Activated CD4-positive, alpha-beta T cell treated with anti-CD3 and anti-CD28 coated beads for 36 hours (primary cell): ENCODE data around the gene CFAP141. TPM values are rescaled to one million over a fixed set of nuclear protein-coding genes. Genes with fewer than 3 reads are reported as not detected.

Experiments used
- ATAC-seq: fragments of 200-7000 bp; cut with Tn5 transposase; one replicate; pipeline ENCODE4 v1.10.0; 2021; ENCODE audit warnings: mild to moderate bottlenecking, moderate library complexity
- CTCF ChIA-PET: fragments of 350-600 bp; sonication (Branson Sonifier 250); formaldehyde crosslinking; loops from one replicate; lab custom pipeline; 2021; ENCODE audit warnings: antibody characterized with exemption; lab: Charles Lee
- POLR2A ChIA-PET: fragments of 350-600 bp; sonication (Branson Sonifier 250); formaldehyde crosslinking; loops from one replicate; lab custom pipeline; 2021; ENCODE audit warnings: antibody characterized with exemption, inconsistent platforms; lab: Charles Lee
- DNase-seq: peaks from one replicate; pipeline ENCODE4 v3.0.0-alpha.2; 2020
- H3K27ac Mint-ChIP-seq: one replicate; pipeline ENCODE4 v1.8.0; 2021; ENCODE audit warnings: mixed read lengths
- H3K27me3 Mint-ChIP-seq: one replicate; pipeline ENCODE4 v1.8.0; 2021; ENCODE audit warnings: mixed read lengths
- H3K36me3 Mint-ChIP-seq: one replicate; pipeline ENCODE4 v1.8.0; 2021; ENCODE audit warnings: low read depth, mixed read lengths
- H3K4me1 Mint-ChIP-seq: one replicate; pipeline ENCODE4 v1.8.0; 2021; ENCODE audit warnings: mixed read lengths
- H3K4me3 Mint-ChIP-seq: one replicate; pipeline ENCODE4 v1.8.0; 2021; ENCODE audit warnings: mild to moderate bottlenecking, moderate library complexity, mixed read lengths
- H3K9me3 Mint-ChIP-seq: one replicate; pipeline ENCODE4 v1.8.0; 2021; ENCODE audit warnings: low read depth, mixed read lengths
- intact Hi-C, 2 experiments: fragments of 100-400 bp; cut with DNase I in 1 of 2; cut with micrococcal nuclease in 1 of 2; formaldehyde crosslinking; loops; one replicate each; pipeline versions ENCODE4 v1.14.2 to v1.15.1; 2022 to 2024; cut with DNase I, micrococcal nuclease
- microRNA-seq: library from miRNA; unstranded; fragments of <30 nt; microRNA quantifications from one replicate; pipeline ENCODE4 v1.2.0, GENCODE V29; 2021; ENCODE audit warnings: borderline replicate concordance
- total RNA-seq, 2 experiments: library from RNA; stranded (reverse); gene quantifications; one replicate each; pipeline ENCODE4 v1.2.3, GENCODE V29; 2021

The CFAP141 gene
- total RNA-seq, 2 experiments from 2014 or later = not detected

DNA sequence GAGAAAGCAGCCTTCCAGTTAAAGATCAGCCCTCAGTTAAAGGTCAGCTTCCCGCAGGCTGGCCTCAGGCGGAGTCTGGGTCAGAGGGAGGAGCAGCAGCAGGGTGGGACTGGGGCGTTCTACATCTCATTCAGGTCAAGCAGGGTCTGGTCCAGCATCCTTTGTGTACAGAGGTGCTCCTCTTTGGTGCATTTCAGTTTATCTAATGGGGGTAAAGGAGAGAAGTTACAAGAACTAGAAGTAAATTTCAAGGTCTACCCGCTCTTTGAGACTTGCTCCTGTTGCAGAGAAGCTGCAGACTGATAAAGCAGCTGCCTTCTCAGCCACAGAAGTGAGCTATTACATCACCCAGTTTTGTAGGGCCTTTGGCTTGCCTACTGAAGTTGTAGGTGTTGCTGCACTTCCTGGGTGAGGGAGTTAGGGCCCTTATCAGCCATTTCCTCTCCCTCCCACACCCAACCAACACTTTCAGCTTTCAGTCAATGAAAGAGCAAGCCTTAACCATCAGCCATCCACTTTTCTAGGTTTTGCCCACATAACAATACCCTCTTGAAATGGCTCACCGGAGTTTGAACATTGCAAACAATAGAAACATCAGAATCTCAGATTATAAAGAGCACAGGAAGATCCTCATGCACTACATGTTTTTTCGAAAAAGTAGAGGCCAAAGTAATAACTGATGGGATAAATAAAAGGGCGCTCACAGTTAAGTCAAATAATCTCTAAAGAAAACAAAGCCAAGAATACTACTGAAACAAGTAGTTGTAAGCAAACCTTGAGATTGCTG lies 48.4 kb downstream of the CFAP141 start:
- intact Hi-C loops = loop anchor here (1.0 to 5.0 kb wide), 7 partner anchors 13 to 352 kb away; partner anchors contain the start of genes RPS27 (in 2 of the 2) and UBAP2L (in 1 of the 2)
- H3K27ac Mint-ChIP-seq = peak overlapping the region; percentile 96
- ATAC-seq (peak; percentile 98), DNase-seq (peak; percentile 83)
- H3K36me3 Mint-ChIP-seq = peaks cover 77% of the 10 kb centered on the region
- ChIA-PET CTCF (interaction anchor here (0.6 to 3.1 kb wide), 8 partner anchors 10 to 327 kb away, joined by 3 to 15 read pairs (median 3); partner anchors contain the start of gene RPS27), POLR2A (interaction anchor here (0.5 to 1.1 kb wide), 13 partner anchors 13 to 351 kb away, joined by 3 to 7 read pairs (median 4); partner anchors contain the start of gene RPS27)
- H3K9me3 Mint-ChIP-seq = peaks cover 9% of the 10 kb centered on the region
- H3K4me3 Mint-ChIP-seq = peak overlapping the region; percentile 60
- no peaks in the 10 kb centered on the region for H3K27me3 Mint-ChIP-seq
- peaks cover 71% of the 10 kb centered on the region for H3K4me1 Mint-ChIP-seq

DNA sequence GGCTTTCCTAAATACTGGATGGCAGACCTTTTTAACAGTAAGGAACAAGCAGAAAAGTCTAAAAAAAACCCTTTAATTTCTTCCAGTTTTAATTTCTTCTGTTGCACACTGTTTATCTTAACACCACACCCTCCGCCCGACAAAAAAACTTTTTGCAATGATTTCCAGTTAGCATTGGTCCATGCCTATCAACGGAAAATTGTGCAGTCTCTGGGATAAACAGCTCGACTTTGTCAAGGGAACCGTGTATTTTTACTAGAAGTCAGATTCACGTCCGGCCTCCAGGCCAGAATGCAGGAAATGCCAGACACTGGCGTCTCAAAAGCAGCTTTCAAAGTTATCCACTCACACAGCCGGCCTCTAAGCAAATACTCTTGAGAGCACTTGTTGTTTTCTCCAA lies 50.9 kb downstream of the CFAP141 start:
- H3K36me3 Mint-ChIP-seq = peaks cover 52% of the 10 kb centered on the region
- ChIA-PET POLR2A (interaction anchor here (0.6 to 0.7 kb wide), 2 partner anchors 91 to 466 kb away, joined by 3 read pairs; no protein-coding TSS in a partner anchor), CTCF (interaction anchor here (0.8 kb wide), 1 partner anchor 34 kb away, joined by 3 read pairs; no protein-coding TSS in a partner anchor)
- DNase-seq = no peak
- no peak for ATAC-seq
- H3K4me1 Mint-ChIP-seq = peaks cover 64% of the 10 kb centered on the region
- intact Hi-C loops = loop anchor here in 1 of 2 experiments (5.0 kb wide), 1 partner anchor 163 kb away; the partner anchor contains the start of gene RPS27
- H3K4me3 Mint-ChIP-seq = no peak overlapping the region
- H3K27ac Mint-ChIP-seq = peak overlapping the region; percentile 64
- H3K27me3 Mint-ChIP-seq = no peaks in the 10 kb centered on the region
- peaks cover 5% of the 10 kb centered on the region for H3K9me3 Mint-ChIP-seq

- Mint-ChIP-seq H3K27me3 (no peaks in the 10 kb centered on the region), H3K9me3 (peaks cover 3% of the 10 kb centered on the region), H3K27ac (peak within 1 kb of the TSS; percentile 64), H3K36me3 (peaks cover 46% of the 10 kb centered on the region), H3K4me3 (no peak within 1 kb of the TSS), H3K4me1 (peaks cover 58% of the 10 kb centered on the region)
- ChIA-PET CTCF (interaction anchor here (0.6 kb wide), 2 partner anchors 9 to 167 kb away, joined by 3 read pairs; no protein-coding TSS in a partner anchor), POLR2A (no interaction called here)
- DNase-seq (no peak), ATAC-seq (no peak)
- intact Hi-C loops = loop anchor here in 1 of 2 experiments (5.0 kb wide), 1 partner anchor 162 kb away; the partner anchor contains the start of gene RPS27
These were observed 51.5 kb downstream of the CFAP141 start, which contains the start of gene NUP210L for GRCh38 chr1:154154534-154155191. Gene NUP210L, minus strand, starts transcription at chr1:154155073.

GRCh38 chr1:154154053-154154452 lies 52.1 kb downstream of the CFAP141 start:
- ChIA-PET CTCF (interaction anchor here (0.6 to 0.7 kb wide), 2 partner anchors 8 to 131 kb away, joined by 3 to 4 read pairs; no protein-coding TSS in a partner anchor), POLR2A (no interaction called here)
- ATAC-seq (no peak), DNase-seq (no peak)
- H3K27ac Mint-ChIP-seq = peak overlapping the region; percentile 3
- intact Hi-C loops = no loop called here
- H3K9me3 Mint-ChIP-seq = no peaks in the 10 kb centered on the region
- H3K36me3 Mint-ChIP-seq = peaks cover 40% of the 10 kb centered on the region
- H3K4me1 Mint-ChIP-seq = peaks cover 52% of the 10 kb centered on the region
- H3K4me3 Mint-ChIP-seq = no peak overlapping the region
- H3K27me3 Mint-ChIP-seq = no peaks in the 10 kb centered on the region

- ATAC-seq = no peak
- Mint-ChIP-seq H3K27ac (no peak overlapping the region), H3K4me3 (no peak overlapping the region), H3K36me3 (peaks cover 18% of the 10 kb centered on the region), H3K27me3 (no peaks in the 10 kb centered on the region), H3K4me1 (peaks cover 29% of the 10 kb centered on the region), H3K9me3 (no peaks in the 10 kb centered on the region)
- CTCF ChIA-PET = interaction anchor here (0.6 to 1.4 kb wide), 2 partner anchors 19 to 44 kb away, joined by 3 read pairs; no protein-coding TSS in a partner anchor
- intact Hi-C loops = no loop called here
- POLR2A ChIA-PET = no interaction called here
- DNase-seq = no peak
These were observed 54.8 kb downstream of the CFAP141 start for GRCh38 chr1:154151311-154151710.

Small RNAs within 50 kb of the gene (microRNA-seq; reads per million reads assigned to microRNA genes)
- 39.1 reads per million, percentile 52 among the genes with 10 or more reads in this experiment for gene MIR190B

Other genes with a start within 250 kb of the CFAP141 start
- gene CRTC2, start 247.7 kb downstream of the CFAP141 start, total RNA-seq = 10 to 100 TPM; 60.6 to 80.4 TPM
- gene SLC39A1, start 242.8 kb downstream of the CFAP141 start, total RNA-seq = 10 to 100 TPM; 64.4 to 65.5 TPM
- gene CREB3L4, start 238.4 kb downstream of the CFAP141 start, total RNA-seq = 1 to 10 TPM; 8.5 to 9.1 TPM
- gene JTB, start 228.7 kb downstream of the CFAP141 start, total RNA-seq = 100 to 1,000 TPM; 107 to 145 TPM
- gene RAB13, start 220.0 kb downstream of the CFAP141 start, total RNA-seq = 10 to 100 TPM; 16.6 to 19.0 TPM
- gene RPS27, start 215.6 kb downstream of the CFAP141 start, total RNA-seq = 1,000 to 10,000 TPM; 1,867 to 2,094 TPM
- gene NUP210L, start 51.3 kb downstream of the CFAP141 start, total RNA-seq = under 1 TPM; 0.04 to 0.05 TPM
- 100 to 1,000 TPM; 682 to 842 TPM for gene TPM3, start 14.2 kb downstream of the CFAP141 start, total RNA-seq
- gene UBAP2L, start 14.6 kb upstream of the CFAP141 start, total RNA-seq = 100 to 1,000 TPM; 205 to 255 TPM
- gene HAX1, start 66.3 kb upstream of the CFAP141 start, total RNA-seq = 100 to 1,000 TPM; 177 to 225 TPM
- not detected for gene AQP10, start 114.8 kb upstream of the CFAP141 start, total RNA-seq
- 10 to 100 TPM; 48.2 TPM for gene ATP8B2, start 119.2 kb upstream of the CFAP141 start, total RNA-seq
- 10 to 100 TPM; 13.1 to 14.0 TPM for gene IL6R, start 199.0 kb upstream of the CFAP141 start, total RNA-seq